ENCODE measurements around the gene FANCC.

The FANCC gene

DNA sequence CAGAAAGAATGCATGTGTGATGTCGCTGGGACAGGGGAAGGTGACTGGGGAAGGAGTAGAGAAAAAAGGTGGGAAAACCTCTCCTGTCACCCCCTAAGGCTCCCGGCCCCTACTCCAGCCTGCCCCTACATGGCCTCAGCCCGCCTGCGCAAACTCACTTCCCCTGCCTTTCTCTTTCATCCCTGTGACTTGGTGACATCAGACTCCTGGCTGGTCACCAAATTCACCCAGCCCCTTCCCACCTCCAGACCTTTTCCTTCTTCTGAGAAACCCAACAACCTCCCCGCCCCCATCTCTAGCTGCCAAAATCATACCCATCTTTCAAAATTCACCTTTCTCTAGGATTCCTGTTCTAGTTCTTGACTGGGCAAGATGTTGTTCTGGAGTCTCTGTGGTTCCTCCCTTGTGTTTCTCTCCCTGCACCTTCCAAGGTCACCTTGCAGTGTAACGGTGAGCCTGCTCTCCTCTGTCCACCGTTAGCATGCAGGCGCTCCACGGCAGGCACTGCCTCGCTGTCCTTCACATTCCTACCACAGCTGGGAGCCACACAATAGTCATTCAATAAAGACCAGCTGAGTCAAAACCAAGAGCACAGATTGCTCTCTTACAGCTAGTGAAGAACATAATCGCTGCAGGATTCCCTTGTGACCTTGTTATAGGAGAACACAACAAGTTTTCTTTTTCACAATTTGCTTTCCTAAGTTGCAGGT lies 134.5 kb downstream of the FANCC start:
- H3K4me3 ChIP-seq (ENCODE audit: low read length): no peak overlapping the region
- peak; percentile 55 for TF ChIP-seq CTCF (conservative IDR thresholded peaks at IDR 0.05; ENCODE audit: low read depth, low read length)
- no peak for DNase-seq (ENCODE audit: low read depth)

DNA sequence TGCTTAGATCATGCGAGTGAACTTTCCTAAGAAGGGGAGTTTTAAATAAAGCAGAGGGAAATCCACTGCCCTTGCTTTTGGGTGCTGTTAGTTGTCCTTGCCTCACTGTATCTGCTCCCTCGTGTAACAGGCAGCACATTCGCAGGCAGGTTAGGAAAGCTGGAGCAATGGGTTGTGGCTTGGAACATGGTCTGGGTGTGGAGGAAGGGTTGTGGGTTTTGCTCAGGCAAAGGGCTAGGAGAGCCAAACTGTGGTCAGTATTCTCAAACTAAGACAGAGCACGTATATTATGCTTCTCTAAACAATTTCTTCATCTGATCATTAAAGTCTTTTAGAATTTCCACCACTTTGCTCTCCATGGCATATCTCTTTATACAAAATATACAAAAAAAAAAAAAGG lies 135.7 kb downstream of the FANCC start:
- DNase-seq (ENCODE audit: low read depth): no peak
- no peak overlapping the region for H3K4me3 ChIP-seq (ENCODE audit: low read length)
- TF ChIP-seq CTCF (conservative IDR thresholded peaks at IDR 0.05; ENCODE audit: low read depth, low read length): no peak

DNA sequence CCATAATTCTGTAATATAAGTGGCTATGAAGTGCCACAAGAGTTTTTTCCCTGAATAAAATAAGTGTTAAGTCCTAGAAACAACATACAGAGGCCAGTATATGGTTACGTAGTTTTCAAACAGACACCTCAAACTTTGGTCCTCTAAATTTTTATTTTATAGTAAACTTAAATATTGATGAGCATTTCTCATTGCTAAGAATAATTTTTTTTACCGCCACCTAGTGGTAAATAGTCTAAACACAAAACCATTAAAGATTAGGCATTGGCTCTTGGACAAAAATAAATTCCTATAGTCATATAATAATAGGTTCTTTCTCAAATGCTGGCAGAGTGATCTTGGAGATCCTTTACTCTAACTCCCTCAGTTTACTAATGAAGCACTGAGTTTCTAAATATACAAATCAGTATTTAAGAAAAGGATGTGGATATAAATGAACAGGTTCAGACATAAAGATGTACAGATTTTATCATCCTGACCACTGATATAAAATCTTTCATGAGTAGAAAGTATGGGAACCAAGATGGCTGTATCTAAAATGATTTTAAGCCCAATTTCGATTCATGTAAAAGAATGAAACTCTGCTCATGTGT lies 136.2 kb downstream of the FANCC start:
- H3K4me3 ChIP-seq (ENCODE audit: low read length): no peak overlapping the region
- peak; percentile 39 for TF ChIP-seq CTCF (conservative IDR thresholded peaks at IDR 0.05; ENCODE audit: low read depth, low read length)
- DNase-seq (ENCODE audit: low read depth): no peak

DNA sequence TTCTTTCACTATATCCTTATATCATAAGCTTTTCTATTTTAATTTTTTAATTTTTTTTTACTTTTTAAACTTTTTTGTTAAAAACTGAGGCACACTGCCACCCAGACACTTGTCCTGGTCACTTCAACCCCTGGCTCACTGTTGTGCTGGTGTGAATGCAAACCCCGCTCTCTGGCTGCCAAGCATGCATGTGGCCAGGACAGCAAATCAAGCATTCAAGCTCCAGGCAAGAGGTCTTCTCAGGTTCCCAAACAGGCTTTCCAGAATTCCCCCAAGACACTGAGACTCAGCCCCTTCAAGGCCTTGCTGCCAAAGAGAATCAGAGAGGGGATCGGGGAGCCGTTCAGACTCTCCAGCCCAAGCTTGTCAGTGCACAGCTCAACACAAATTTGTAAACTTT lies 139.9 kb downstream of the FANCC start:
- no peak overlapping the region for H3K4me3 ChIP-seq (ENCODE audit: low read length)
- DNase-seq (ENCODE audit: low read depth): no peak
- no peak for TF ChIP-seq CTCF (conservative IDR thresholded peaks at IDR 0.05; ENCODE audit: low read depth, low read length)

- DNase-seq (ENCODE audit: low read depth): no peak
- TF ChIP-seq CTCF (conservative IDR thresholded peaks at IDR 0.05; ENCODE audit: low read depth, low read length): no peak
- H3K4me3 ChIP-seq (ENCODE audit: low read length): no peak overlapping the region
Observed at GRCh38 chr9:95176755-95177319, 140.7 kb downstream of the FANCC start.

DNA sequence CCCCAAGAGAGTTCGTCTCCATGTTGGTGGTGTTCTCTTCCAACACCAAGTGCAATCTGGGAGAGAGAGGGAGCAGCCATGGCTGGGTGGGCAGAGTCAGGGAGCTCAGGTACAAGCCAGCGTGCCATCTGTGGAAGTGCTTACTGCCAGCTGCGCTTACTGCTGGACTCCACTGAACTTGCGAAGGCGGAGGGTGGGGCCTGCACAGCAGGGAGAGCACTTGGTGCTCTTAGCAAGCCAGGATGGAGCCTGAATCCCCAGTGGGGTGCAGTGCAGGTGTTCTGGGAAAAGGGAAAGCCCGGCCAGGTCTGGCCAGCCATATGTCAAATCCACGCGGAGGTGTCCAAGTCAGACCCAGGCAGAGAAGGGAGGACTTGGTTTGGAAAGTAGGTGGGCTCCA lies 142.0 kb downstream of the FANCC start:
- no peak overlapping the region for H3K4me3 ChIP-seq (ENCODE audit: low read length)
- TF ChIP-seq CTCF (conservative IDR thresholded peaks at IDR 0.05; ENCODE audit: low read depth, low read length): no peak
- no peak for DNase-seq (ENCODE audit: low read depth)

GRCh38 chr9:95174038-95174437 lies 143.5 kb downstream of the FANCC start:
- H3K4me3 ChIP-seq (ENCODE audit: low read length): no peak overlapping the region
- no peak for DNase-seq (ENCODE audit: low read depth)
- TF ChIP-seq CTCF (conservative IDR thresholded peaks at IDR 0.05; ENCODE audit: low read depth, low read length): peak; percentile 6

Measured in retinal pigment epithelial cell (primary cell).